Naive thymus-derived CD4-positive, alpha-beta T cell (primary cell): ENCODE results near the gene TRIM38. TPM values are rescaled to one million over a fixed set of nuclear protein-coding genes. Genes with fewer than 3 reads are reported as not detected.
"Not testable (repeated sequence)": the region's sequence is repeated elsewhere in the genome, so short reads cannot be mapped to it uniquely, and the experiment has no call there.

Experiments
- ATAC-seq: fragments of 150-1000 bp; cut with Tn5 transposase; 2 replicates; pipeline ENCODE4 v1.10.0; 2021; ENCODE audit warnings: mild to moderate bottlenecking, moderate library complexity
- CTCF ChIA-PET: fragments of 350-600 bp; sonication (Branson Sonifier 250); formaldehyde crosslinking; loops from one replicate; lab custom pipeline; 2021; ENCODE audit warnings: antibody characterized with exemption; lab: Charles Lee
- POLR2A ChIA-PET: fragments of 350-600 bp; sonication (Branson Sonifier 250); formaldehyde crosslinking; loops from one replicate; lab custom pipeline; 2021; ENCODE audit warnings: antibody characterized with exemption, inconsistent platforms; lab: Charles Lee
- DNase-seq, 9 donors: peaks; one replicate each; pipeline versions ENCODE4 v3.0.0 to v3.0.0-alpha.2; 2020 to 2022; ENCODE audit warnings: mixed read lengths in 1 of 9
- H3K27ac ChIP-seq: one replicate; pipeline ENCODE4 v1.7.0; 2013; ENCODE audit warnings: mild to moderate bottlenecking, low read depth, low read length, moderate library complexity
- H3K27me3 ChIP-seq, 2 donors: one replicate each; pipeline ENCODE4 v1.7.0; 2013; ENCODE audit warnings: low read length in 2 of 2, mild to moderate bottlenecking in 2 of 2, moderate library complexity in 2 of 2; ENCODE audit not compliant: control insufficient read depth in 2 of 2, insufficient read depth in 2 of 2
- H3K36me3 ChIP-seq, 3 experiments: 1 replicate in 2 of 3; 2 replicates in 1 of 3; pipeline ENCODE4 v1.7.0; 2013; ENCODE audit warnings: low read length in 3 of 3, mild to moderate bottlenecking in 3 of 3, moderate library complexity in 1 of 3; ENCODE audit not compliant: insufficient read depth in 3 of 3, control insufficient read depth in 2 of 3
- H3K4me1 ChIP-seq, 2 donors: one replicate each; pipeline ENCODE4 v1.7.0; 2013; ENCODE audit warnings: low read length in 2 of 2, mild to moderate bottlenecking in 2 of 2, moderate library complexity in 1 of 2; ENCODE audit not compliant: control insufficient read depth in 2 of 2, insufficient read depth in 2 of 2
- H3K4me3 ChIP-seq: 2 replicates; pipeline ENCODE4 v1.7.0; 2013; ENCODE audit warnings: mild to moderate bottlenecking, low read length
- H3K9me3 ChIP-seq, 3 experiments: 1 replicate in 2 of 3; 2 replicates in 1 of 3; pipeline ENCODE4 v1.7.0; 2013; ENCODE audit warnings: low read length in 3 of 3; ENCODE audit not compliant: control insufficient read depth in 2 of 3
- H3K27ac Mint-ChIP-seq, 9 donors: one replicate each; pipeline ENCODE4 v1.8.0; 2020 to 2022; ENCODE audit warnings: mixed read lengths in 9 of 9, mild to moderate bottlenecking in 8 of 9, moderate library complexity in 5 of 9, inconsistent platforms in 2 of 9
- H3K27me3 Mint-ChIP-seq, 5 donors: one replicate each; pipeline ENCODE4 v1.8.0; 2021 to 2022; ENCODE audit warnings: mixed read lengths in 5 of 5, mild to moderate bottlenecking in 1 of 5
- H3K36me3 Mint-ChIP-seq, 5 donors: one replicate each; pipeline ENCODE4 v1.8.0; 2020 to 2022; ENCODE audit warnings: mixed read lengths in 5 of 5, mild to moderate bottlenecking in 3 of 5, inconsistent platforms in 1 of 5
- H3K4me1 Mint-ChIP-seq, 7 donors: one replicate each; pipeline ENCODE4 v1.8.0; 2020 to 2022; ENCODE audit warnings: mixed read lengths in 7 of 7, mild to moderate bottlenecking in 3 of 7, inconsistent platforms in 1 of 7
- H3K4me3 Mint-ChIP-seq, 10 donors: one replicate each; pipeline ENCODE4 v1.8.0; 2020 to 2022; ENCODE audit warnings: mild to moderate bottlenecking in 10 of 10, mixed read lengths in 10 of 10, moderate library complexity in 6 of 10, inconsistent platforms in 2 of 10
- H3K9me3 Mint-ChIP-seq, 11 donors: one replicate each; pipeline ENCODE4 v1.8.0; 2020 to 2022; ENCODE audit warnings: mixed read lengths in 11 of 11, mild to moderate bottlenecking in 4 of 11, inconsistent platforms in 1 of 11, moderate library complexity in 1 of 11
- intact Hi-C, 2 donors: fragments of 100-400 bp; cut with micrococcal nuclease; formaldehyde crosslinking; loops; one replicate each; pipeline ENCODE4 v1.15.1; 2023
- polyA plus RNA-seq, 2 donors: library from polyadenylated mRNA; unstranded; fragments of 300-500 nt; fragmentation: Illumina TruSeq; gene quantifications; one replicate each; pipeline ENCODE4 v1.2.3, GENCODE V29; 2021
- total RNA-seq, 6 experiments: library from RNA in 5 of 6; stranded (reverse) in 5 of 6; gene quantifications; 1 replicate in 5 of 6; 2 replicates in 1 of 6; pipeline ENCODE4 v1.2.3 and lab custom pipeline; 2021 to 2026

Gene TRIM38
- total and polyA plus RNA-seq, 7 experiments from 2014 or later, result 4.4 to 32.8 (median 24.5) TPM

- H3K9me3 ChIP-seq, result no peaks in the 10 kb centered on the region
- H3K27ac ChIP-seq, result no peak overlapping the region
- DNase-seq (no peak), ATAC-seq (no peak)
- no peak overlapping the region for H3K4me3 ChIP-seq
- peaks cover 0 to 12% (median 5%) of the 10 kb centered on the region in 5 donors for H3K36me3 Mint-ChIP-seq
- no peaks in the 10 kb centered on the region for H3K4me1 ChIP-seq
- H3K27me3 ChIP-seq, result no peaks in the 10 kb centered on the region
- intact Hi-C loops, result no loop called here
- H3K4me3 Mint-ChIP-seq, result peak overlapping the region in 2 of 10 donors; percentile 11 to 41
- ChIA-PET POLR2A (interaction anchor here (0.7 kb wide), 1 partner anchor 390 kb away, joined by 4 read pairs; no protein-coding TSS in a partner anchor), CTCF (interaction anchor here (0.6 kb wide), 1 partner anchor 390 kb away, joined by 5 read pairs; no protein-coding TSS in a partner anchor)
- peaks cover 0 to 7% (median 0%) of the 10 kb centered on the region in 5 donors for H3K27me3 Mint-ChIP-seq
- no peaks in the 10 kb centered on the region for H3K36me3 ChIP-seq
- H3K27ac Mint-ChIP-seq, result peak overlapping the region in 4 of 9 donors; percentile 16 to 76 (median 53)
- peaks cover 2 to 17% (median 9%) of the 10 kb centered on the region in 11 donors for H3K9me3 Mint-ChIP-seq
- H3K4me1 Mint-ChIP-seq, result peaks cover 4 to 26% (median 9%) of the 10 kb centered on the region in 7 donors
Observed at GRCh38 chr6:25946631-25947030, 16.0 kb upstream of the TRIM38 start.

DNA sequence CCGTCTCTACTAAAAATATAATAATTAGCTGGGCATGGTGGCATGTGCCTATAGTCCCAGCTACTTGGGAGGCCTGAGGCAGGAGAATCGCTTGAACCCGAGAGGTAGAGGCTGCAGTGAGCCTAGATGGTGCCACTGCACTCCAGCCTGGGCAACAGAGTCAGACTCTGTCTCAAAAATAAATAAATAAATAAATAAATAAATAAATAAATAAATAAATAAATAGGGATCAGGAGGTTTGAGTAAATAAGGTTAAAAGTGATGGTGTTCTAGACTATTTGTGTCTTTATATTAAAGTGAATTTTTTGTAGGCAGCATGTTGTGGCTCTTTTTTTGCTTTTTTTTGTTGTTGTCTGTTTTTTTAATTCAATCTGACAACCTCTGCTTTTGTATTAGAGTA lies 15.1 kb upstream of the TRIM38 start:
- H3K4me3 Mint-ChIP-seq, ATAC-seq, H3K36me3 ChIP-seq, intact Hi-C loops, CTCF ChIA-PET, H3K27ac ChIP-seq, H3K4me3 ChIP-seq, H3K27me3 Mint-ChIP-seq, H3K9me3 ChIP-seq, H3K27me3 ChIP-seq, H3K4me1 ChIP-seq, H3K27ac Mint-ChIP-seq, DNase-seq: not testable (repeated sequence)
- POLR2A ChIA-PET, result interaction anchor here (0.9 kb wide), 1 partner anchor 15 kb away, joined by 3 read pairs; the partner anchor contains the start of gene TRIM38
- Mint-ChIP-seq H3K36me3 (peaks cover 0 to 12% (median 5%) of the 10 kb centered on the region in 5 donors), H3K4me1 (peaks cover 4 to 26% (median 9%) of the 10 kb centered on the region in 7 donors), H3K9me3 (peaks cover 2 to 17% (median 9%) of the 10 kb centered on the region in 11 donors)

- DNase-seq (no peak), ATAC-seq (no peak)
- no peak overlapping the region for H3K27ac Mint-ChIP-seq
- CTCF ChIA-PET, result interaction anchor here (0.7 kb wide), 1 partner anchor 67 kb away, joined by 3 read pairs; no protein-coding TSS in a partner anchor
- Histone ChIP-seq H3K9me3 (no peaks in the 10 kb centered on the region), H3K36me3 (no peaks in the 10 kb centered on the region), H3K27me3 (no peaks in the 10 kb centered on the region), H3K4me1 (no peaks in the 10 kb centered on the region), H3K4me3 (no peak overlapping the region), H3K27ac (no peak overlapping the region)
- no peak overlapping the region for H3K4me3 Mint-ChIP-seq
- H3K36me3 Mint-ChIP-seq, result peaks cover 0 to 12% (median 5%) of the 10 kb centered on the region in 5 donors
- intact Hi-C loops, result no loop called here
- POLR2A ChIA-PET, result interaction anchor here (1.0 kb wide), 1 partner anchor 43 kb away, joined by 3 read pairs; no protein-coding TSS in a partner anchor
- peaks cover 2 to 17% (median 9%) of the 10 kb centered on the region in 11 donors for H3K9me3 Mint-ChIP-seq
- peaks cover 4 to 23% (median 9%) of the 10 kb centered on the region in 7 donors for H3K4me1 Mint-ChIP-seq
- H3K27me3 Mint-ChIP-seq, result peaks cover 0 to 6% (median 0%) of the 10 kb centered on the region in 5 donors
Observed at GRCh38 chr6:25949695-25950094, 12.9 kb upstream of the TRIM38 start.

DNA sequence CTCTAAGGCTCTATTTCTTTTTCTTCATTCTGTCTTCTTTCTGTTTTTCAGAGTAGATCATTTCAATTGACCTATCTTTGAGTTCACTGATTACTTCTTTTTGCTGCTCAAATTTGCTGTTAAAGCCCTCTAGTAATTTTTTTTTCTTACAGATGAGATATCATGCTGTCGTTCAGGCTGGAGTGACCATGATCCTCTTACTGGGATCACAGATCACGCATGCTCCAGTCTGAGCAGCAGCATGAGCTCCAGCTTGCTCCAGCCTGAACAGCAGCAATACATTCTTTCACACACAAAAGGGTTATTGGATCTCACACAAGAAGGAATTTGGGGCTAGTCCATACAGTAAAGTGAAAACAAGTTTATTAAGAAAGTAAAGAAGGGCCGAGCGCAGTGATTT lies 12.3 kb upstream of the TRIM38 start:
- CTCF ChIA-PET, result interaction anchor here (0.7 kb wide), 1 partner anchor 67 kb away, joined by 3 read pairs; no protein-coding TSS in a partner anchor
- Mint-ChIP-seq H3K4me3 (no peak overlapping the region), H3K9me3 (peaks cover 2 to 17% (median 7%) of the 10 kb centered on the region in 11 donors), H3K4me1 (peaks cover 4 to 17% (median 9%) of the 10 kb centered on the region in 7 donors), H3K27ac (peak overlapping the region in 1 of 9 donors; percentile 6), H3K27me3 (peaks cover 0 to 6% (median 0%) of the 10 kb centered on the region in 5 donors), H3K36me3 (peaks cover 0 to 10% (median 5%) of the 10 kb centered on the region in 5 donors)
- Histone ChIP-seq H3K36me3 (no peaks in the 10 kb centered on the region), H3K27me3 (no peaks in the 10 kb centered on the region), H3K4me1 (no peaks in the 10 kb centered on the region), H3K4me3 (no peak overlapping the region), H3K9me3 (no peaks in the 10 kb centered on the region), H3K27ac (no peak overlapping the region)
- DNase-seq (no peak), ATAC-seq (no peak)
- POLR2A ChIA-PET, result no interaction called here
- intact Hi-C loops, result no loop called here

DNA sequence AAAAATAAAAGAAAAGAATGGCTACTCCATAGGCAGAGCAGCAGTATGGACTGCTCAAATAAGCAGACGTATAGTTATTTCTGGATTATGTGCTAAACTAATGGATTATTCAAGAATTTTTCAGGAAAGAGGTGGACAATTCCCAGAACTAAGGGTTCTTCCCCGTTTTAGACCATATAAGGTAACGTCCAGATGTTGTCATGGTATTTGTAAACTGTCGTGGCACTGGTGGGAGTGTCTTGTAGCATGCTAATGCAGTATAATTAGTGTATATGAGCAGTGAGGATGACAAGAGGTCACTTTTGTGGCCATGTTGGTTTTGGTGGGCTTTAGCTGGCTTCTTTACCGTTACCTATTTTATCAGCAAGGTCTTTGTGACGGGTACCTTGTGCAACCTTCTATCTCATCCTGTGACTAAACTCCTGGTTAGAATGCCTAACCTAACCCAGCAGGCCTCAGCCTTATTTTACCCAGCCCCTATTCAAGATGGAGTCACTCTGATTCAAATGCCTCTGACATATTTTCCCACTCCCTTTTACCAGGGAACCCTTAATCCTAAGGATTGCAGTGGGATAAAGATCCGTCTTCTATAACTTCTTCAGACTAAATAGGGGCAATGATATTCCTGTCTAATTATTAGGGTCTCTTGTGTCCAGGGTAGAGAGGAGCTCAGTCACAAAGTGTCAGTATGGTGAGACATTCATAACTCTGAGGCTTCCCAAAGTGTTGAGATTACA lies 11.1 kb upstream of the TRIM38 start:
- Histone ChIP-seq H3K9me3 (no peaks in the 10 kb centered on the region), H3K27me3 (no peaks in the 10 kb centered on the region), H3K4me1 (no peaks in the 10 kb centered on the region), H3K27ac (no peak overlapping the region), H3K36me3 (no peaks in the 10 kb centered on the region), H3K4me3 (no peak overlapping the region)
- H3K4me1 Mint-ChIP-seq, result peaks cover 3 to 12% (median 8%) of the 10 kb centered on the region in 7 donors
- ChIA-PET POLR2A (interaction anchor here (1.2 to 1.6 kb wide), 2 partner anchors 9 to 11 kb away, joined by 3 to 10 read pairs; partner anchors contain the start of gene TRIM38), CTCF (no interaction called here)
- peaks cover 0 to 10% (median 3%) of the 10 kb centered on the region in 11 donors for H3K9me3 Mint-ChIP-seq
- peaks cover 0 to 5% (median 2%) of the 10 kb centered on the region in 5 donors for H3K36me3 Mint-ChIP-seq
- no peak for DNase-seq
- ATAC-seq, result no peak
- peaks cover 0 to 6% (median 0%) of the 10 kb centered on the region in 5 donors for H3K27me3 Mint-ChIP-seq
- no peak overlapping the region for H3K4me3 Mint-ChIP-seq
- intact Hi-C loops, result no loop called here
- H3K27ac Mint-ChIP-seq, result no peak overlapping the region

- ChIA-PET CTCF (interaction anchor here (0.7 to 0.8 kb wide), 2 partner anchors 25 to 49 kb away, joined by 3 to 5 read pairs; no protein-coding TSS in a partner anchor), POLR2A (interaction anchor here (0.6 to 1.6 kb wide), 4 partner anchors 8 to 95 kb away, joined by 3 to 10 read pairs (median 4); partner anchors contain the start of gene TRIM38)
Observed at GRCh38 chr6:25952535-25952934, 10.1 kb upstream of the TRIM38 start.

More at GRCh38 chr6:25952535-25952934, 10.1 kb upstream of the TRIM38 start:
- intact Hi-C loops, result no loop called here
- H3K4me1 ChIP-seq, result no peaks in the 10 kb centered on the region
- peaks cover 0 to 6% (median 0%) of the 10 kb centered on the region in 5 donors for H3K27me3 Mint-ChIP-seq
- H3K9me3 ChIP-seq, result no peaks in the 10 kb centered on the region
- no peak for DNase-seq
- peaks cover 0 to 4% (median 0%) of the 10 kb centered on the region in 7 donors for H3K4me1 Mint-ChIP-seq
- ATAC-seq, result no peak
- no peaks in the 10 kb centered on the region for H3K27me3 ChIP-seq
- no peak overlapping the region for H3K27ac ChIP-seq
- H3K36me3 Mint-ChIP-seq, result peaks cover 0 to 8% (median 2%) of the 10 kb centered on the region in 5 donors
- H3K4me3 ChIP-seq, result no peak overlapping the region
- H3K27ac Mint-ChIP-seq, result no peak overlapping the region
- peaks cover 0 to 10% (median 3%) of the 10 kb centered on the region in 11 donors for H3K9me3 Mint-ChIP-seq
- no peaks in the 10 kb centered on the region for H3K36me3 ChIP-seq
- no peak overlapping the region for H3K4me3 Mint-ChIP-seq
